ENCODE data around the gene HS2ST1.

HS2ST1 gene

GRCh38 chr1:86990826-86991225 is 76.4 kb downstream of the HS2ST1 start:
- H3K27me3 ChIP-seq (ENCODE audit: insufficient read depth, low read length, poor library complexity, severe bottlenecking), result no peaks in the 10 kb centered on the region
- no peaks in the 10 kb centered on the region for H3K9me2 ChIP-seq (replicated peaks; ENCODE audit: low read depth, low read length)
- no peaks in the 10 kb centered on the region for H4K20me1 ChIP-seq (ENCODE audit: insufficient read depth, low read length, poor library complexity, severe bottlenecking)
- H3K4me3 ChIP-seq (ENCODE audit: low read length, poor library complexity, severe bottlenecking), result no peak overlapping the region
- H3K4me1 ChIP-seq (ENCODE audit: insufficient read depth, low read length, poor library complexity, severe bottlenecking), result peaks cover 19% of the 10 kb centered on the region
- no peak overlapping the region for H2AFZ ChIP-seq (ENCODE audit: low read length)
- H3K4me2 ChIP-seq (ENCODE audit: low read depth, low read length, poor library complexity, severe bottlenecking), result no peak overlapping the region
- H3K79me2 ChIP-seq (ENCODE audit: insufficient read depth, low read length), result peaks cover 10% of the 10 kb centered on the region; the same call in 1 of the 2 replicates
- TF ChIP-seq EZH2phosphoT487 (IDR thresholded peaks at IDR 0.05; ENCODE audit: borderline replicate concordance) (no peak), CTCF (conservative IDR thresholded peaks at IDR 0.05; ENCODE audit: low read length) (no peak)
- no peak overlapping the region for H3K9ac ChIP-seq (ENCODE audit: low read depth, low read length, poor library complexity, severe bottlenecking)
- no peaks in the 10 kb centered on the region for H3F3A ChIP-seq (ENCODE audit: low read depth)
- H3K9me3 ChIP-seq (ENCODE audit: insufficient read depth, low read depth, low read length), result no peaks in the 10 kb centered on the region
- no peaks in the 10 kb centered on the region for H3K36me3 ChIP-seq (ENCODE audit: insufficient read depth, low read length)

GRCh38 chr1:86991549-86992186 is 77.2 kb downstream of the HS2ST1 start:
- Histone ChIP-seq H4K20me1 (ENCODE audit: insufficient read depth, low read length, poor library complexity, severe bottlenecking) (no peaks in the 10 kb centered on the region), H3K4me3 (ENCODE audit: low read length, poor library complexity, severe bottlenecking) (no peak overlapping the region), H3K4me1 (ENCODE audit: insufficient read depth, low read length, poor library complexity, severe bottlenecking) (peaks cover 19% of the 10 kb centered on the region), H2AFZ (ENCODE audit: low read length) (no peak overlapping the region), H3K36me3 (ENCODE audit: insufficient read depth, low read length) (no peaks in the 10 kb centered on the region), H3K9me3 (ENCODE audit: insufficient read depth, low read depth, low read length) (no peaks in the 10 kb centered on the region), H3K9me2 (replicated peaks; ENCODE audit: low read depth, low read length) (no peaks in the 10 kb centered on the region), H3K79me2 (ENCODE audit: insufficient read depth, low read length) (peaks cover 6% of the 10 kb centered on the region; the same call in 1 of the 2 replicates), H3K4me2 (ENCODE audit: low read depth, low read length, poor library complexity, severe bottlenecking) (no peak overlapping the region), H3K27me3 (ENCODE audit: insufficient read depth, low read length, poor library complexity, severe bottlenecking) (no peaks in the 10 kb centered on the region), H3F3A (ENCODE audit: low read depth) (no peaks in the 10 kb centered on the region), H3K9ac (ENCODE audit: low read depth, low read length, poor library complexity, severe bottlenecking) (no peak overlapping the region)
- TF ChIP-seq CTCF (conservative IDR thresholded peaks at IDR 0.05; ENCODE audit: low read length), result no peak
- TF ChIP-seq EZH2phosphoT487 (IDR thresholded peaks at IDR 0.05; ENCODE audit: borderline replicate concordance), result no peak

- Histone ChIP-seq H3K27me3 (ENCODE audit: insufficient read depth, low read length, poor library complexity, severe bottlenecking) (no peaks in the 10 kb centered on the region), H4K20me1 (ENCODE audit: insufficient read depth, low read length, poor library complexity, severe bottlenecking) (no peaks in the 10 kb centered on the region), H3K4me1 (ENCODE audit: insufficient read depth, low read length, poor library complexity, severe bottlenecking) (peaks cover 24% of the 10 kb centered on the region), H3K4me3 (ENCODE audit: low read length, poor library complexity, severe bottlenecking) (no peak overlapping the region), H3K36me3 (ENCODE audit: insufficient read depth, low read length) (no peaks in the 10 kb centered on the region), H3K9me2 (replicated peaks; ENCODE audit: low read depth, low read length) (no peaks in the 10 kb centered on the region), H3K79me2 (ENCODE audit: insufficient read depth, low read length) (peaks cover 5% of the 10 kb centered on the region; the same call in 1 of the 2 replicates), H3K9me3 (ENCODE audit: insufficient read depth, low read depth, low read length) (no peaks in the 10 kb centered on the region), H2AFZ (ENCODE audit: low read length) (no peak overlapping the region), H3K4me2 (ENCODE audit: low read depth, low read length, poor library complexity, severe bottlenecking) (no peak overlapping the region), H3K9ac (ENCODE audit: low read depth, low read length, poor library complexity, severe bottlenecking) (no peak overlapping the region), H3F3A (ENCODE audit: low read depth) (no peaks in the 10 kb centered on the region)
- TF ChIP-seq CTCF (conservative IDR thresholded peaks at IDR 0.05; ENCODE audit: low read length), result no peak
- TF ChIP-seq EZH2phosphoT487 (IDR thresholded peaks at IDR 0.05; ENCODE audit: borderline replicate concordance), result no peak
Measured at GRCh38 chr1:86992861-86993260, 78.4 kb downstream of the HS2ST1 start.
